Measurements from ENCODE around the gene CORO2A. TPM values are rescaled to one million over a fixed set of nuclear protein-coding genes. Genes with fewer than 3 reads are reported as not detected.

Gene CORO2A
- total RNA-seq, 1 donor from 2014 or later, result 5.9 TPM

DNA sequence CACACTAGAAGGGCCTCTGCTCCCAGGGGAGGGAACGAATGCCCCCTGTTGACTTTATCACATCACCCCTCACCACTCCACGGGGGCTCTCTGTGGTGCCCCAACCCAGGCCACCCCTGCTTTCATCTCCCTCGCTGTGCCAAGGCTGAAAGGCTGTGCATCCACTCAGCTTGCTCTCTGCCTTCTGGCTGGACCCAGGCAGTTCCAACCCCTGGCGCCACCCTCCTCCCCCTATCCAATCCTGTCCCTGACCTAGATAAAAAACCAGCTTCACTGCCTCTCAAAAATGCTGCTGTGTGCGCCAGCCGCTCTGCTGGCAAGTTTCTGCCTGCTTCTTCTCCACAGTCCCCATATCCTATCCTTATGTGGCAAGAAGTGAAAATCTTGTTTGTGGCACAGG, 22.4 kb upstream of the CORO2A start:
- DNase-seq (ENCODE audit: low spot score in 2 of 2, unreplicated experiment in 2 of 2), result no peak
- no peak overlapping the region for H3K27ac Mint-ChIP-seq

DNA sequence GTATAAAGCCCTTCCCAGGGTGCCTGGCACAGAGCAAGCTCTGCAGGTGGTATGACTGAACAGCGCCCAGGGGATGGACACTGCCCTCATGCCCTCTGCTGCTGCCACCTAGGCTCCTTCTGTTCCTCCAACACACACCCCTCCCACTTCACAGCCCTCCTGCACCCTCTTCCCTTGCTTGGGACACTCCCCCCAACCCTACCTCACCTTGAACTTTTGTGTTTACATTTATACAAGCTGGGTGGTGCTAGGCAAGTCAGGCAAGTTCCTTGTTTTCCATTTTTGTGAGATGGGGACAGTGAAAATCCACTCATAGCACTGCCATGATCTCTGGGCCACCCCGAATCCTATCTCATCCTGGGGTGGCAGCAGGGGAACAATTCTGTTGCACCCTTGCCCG, 18.8 kb upstream of the CORO2A start:
- no peak overlapping the region for H3K4me3 Mint-ChIP-seq
- TF ChIP-seq, protein P1, sequence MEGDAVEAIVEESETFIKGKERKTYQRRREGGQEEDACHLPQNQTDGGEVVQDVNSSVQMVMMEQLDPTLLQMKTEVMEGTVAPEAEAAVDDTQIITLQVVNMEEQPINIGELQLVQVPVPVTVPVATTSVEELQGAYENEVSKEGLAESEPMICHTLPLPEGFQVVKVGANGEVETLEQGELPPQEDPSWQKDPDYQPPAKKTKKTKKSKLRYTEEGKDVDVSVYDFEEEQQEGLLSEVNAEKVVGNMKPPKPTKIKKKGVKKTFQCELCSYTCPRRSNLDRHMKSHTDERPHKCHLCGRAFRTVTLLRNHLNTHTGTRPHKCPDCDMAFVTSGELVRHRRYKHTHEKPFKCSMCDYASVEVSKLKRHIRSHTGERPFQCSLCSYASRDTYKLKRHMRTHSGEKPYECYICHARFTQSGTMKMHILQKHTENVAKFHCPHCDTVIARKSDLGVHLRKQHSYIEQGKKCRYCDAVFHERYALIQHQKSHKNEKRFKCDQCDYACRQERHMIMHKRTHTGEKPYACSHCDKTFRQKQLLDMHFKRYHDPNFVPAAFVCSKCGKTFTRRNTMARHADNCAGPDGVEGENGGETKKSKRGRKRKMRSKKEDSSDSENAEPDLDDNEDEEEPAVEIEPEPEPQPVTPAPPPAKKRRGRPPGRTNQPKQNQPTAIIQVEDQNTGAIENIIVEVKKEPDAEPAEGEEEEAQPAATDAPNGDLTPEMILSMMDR (IDR thresholded peaks at IDR 0.05; ENCODE audit: unreplicated experiment), result no peak
- no peaks in the 10 kb centered on the region for H3K27me3 Mint-ChIP-seq (ENCODE audit: low read depth)
- no peak for DNase-seq (ENCODE audit: low spot score in 2 of 2, unreplicated experiment in 2 of 2)
- H3K36me3 Mint-ChIP-seq, result peaks cover 8% of the 10 kb centered on the region
- no peaks in the 10 kb centered on the region for H3K9me3 Mint-ChIP-seq
- no peaks in the 10 kb centered on the region for H3K4me1 Mint-ChIP-seq
- no peak overlapping the region for H3K27ac Mint-ChIP-seq

More for the DNA sequence above, 22.4 kb upstream of the CORO2A start:
- H3K4me1 Mint-ChIP-seq, result peaks cover 9% of the 10 kb centered on the region
- H3K36me3 Mint-ChIP-seq, result no peaks in the 10 kb centered on the region
- H3K4me3 Mint-ChIP-seq, result no peak overlapping the region
- H3K9me3 Mint-ChIP-seq, result no peaks in the 10 kb centered on the region
- no peaks in the 10 kb centered on the region for H3K27me3 Mint-ChIP-seq (ENCODE audit: low read depth)
- TF ChIP-seq, protein P1 (IDR thresholded peaks at IDR 0.05; ENCODE audit: unreplicated experiment), result no peak

DNA sequence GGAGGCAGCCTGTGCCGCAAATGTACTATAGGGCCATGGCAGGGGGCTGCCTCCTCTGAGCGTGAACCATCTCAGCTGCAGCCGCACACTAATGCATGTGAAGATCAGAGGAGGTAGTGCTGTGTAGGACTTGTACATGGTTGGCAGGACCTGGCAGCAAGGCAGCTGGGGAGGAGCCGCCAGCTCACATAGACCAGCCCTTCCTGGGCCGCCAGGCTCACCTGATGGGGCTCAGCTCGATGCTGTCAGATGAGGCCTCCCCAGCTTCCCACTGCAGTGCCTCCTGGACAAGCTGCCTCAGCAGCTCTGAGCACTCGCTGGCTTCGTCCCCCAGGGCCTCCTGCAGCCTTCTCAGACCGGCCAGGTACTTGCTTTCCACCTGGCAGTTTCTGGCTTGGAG, 18.0 kb upstream of the CORO2A start:
- Mint-ChIP-seq H3K36me3 (peaks cover 8% of the 10 kb centered on the region), H3K9me3 (no peaks in the 10 kb centered on the region), H3K4me1 (no peaks in the 10 kb centered on the region), H3K4me3 (no peak overlapping the region), H3K27ac (no peak overlapping the region), H3K27me3 (ENCODE audit: low read depth) (no peaks in the 10 kb centered on the region)
- DNase-seq (ENCODE audit: low spot score in 2 of 2, unreplicated experiment in 2 of 2), result no peak
- TF ChIP-seq, protein P1 (IDR thresholded peaks at IDR 0.05; ENCODE audit: unreplicated experiment), result no peak

DNA sequence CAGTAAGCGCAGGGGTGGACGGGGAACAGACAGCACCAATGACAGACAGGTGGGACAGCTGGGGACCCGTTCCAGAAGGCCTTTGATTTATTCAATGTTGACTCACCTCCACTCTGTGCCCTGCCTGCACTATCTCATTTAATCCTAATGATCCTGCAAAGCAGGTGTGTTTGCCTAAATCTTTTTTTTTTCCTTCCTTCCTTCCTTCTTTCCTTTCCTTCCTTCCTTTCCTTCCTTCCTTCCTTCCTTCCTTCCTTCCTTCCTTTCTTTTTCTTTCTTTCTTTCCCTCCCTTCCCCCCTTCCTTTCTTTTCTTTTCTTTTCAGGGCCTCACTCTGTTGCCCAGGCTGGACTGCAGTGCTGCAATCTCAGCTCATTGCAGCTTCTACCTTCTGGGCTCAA, 17.1 kb upstream of the CORO2A start:
- Mint-ChIP-seq H3K36me3 (peaks cover 8% of the 10 kb centered on the region), H3K27ac (no peak overlapping the region), H3K9me3 (no peaks in the 10 kb centered on the region), H3K4me1 (no peaks in the 10 kb centered on the region), H3K4me3 (no peak overlapping the region), H3K27me3 (ENCODE audit: low read depth) (no peaks in the 10 kb centered on the region)
- TF ChIP-seq, protein P1 (IDR thresholded peaks at IDR 0.05; ENCODE audit: unreplicated experiment), result no peak
- DNase-seq (ENCODE audit: low spot score in 2 of 2, unreplicated experiment in 2 of 2), result no peak

DNA sequence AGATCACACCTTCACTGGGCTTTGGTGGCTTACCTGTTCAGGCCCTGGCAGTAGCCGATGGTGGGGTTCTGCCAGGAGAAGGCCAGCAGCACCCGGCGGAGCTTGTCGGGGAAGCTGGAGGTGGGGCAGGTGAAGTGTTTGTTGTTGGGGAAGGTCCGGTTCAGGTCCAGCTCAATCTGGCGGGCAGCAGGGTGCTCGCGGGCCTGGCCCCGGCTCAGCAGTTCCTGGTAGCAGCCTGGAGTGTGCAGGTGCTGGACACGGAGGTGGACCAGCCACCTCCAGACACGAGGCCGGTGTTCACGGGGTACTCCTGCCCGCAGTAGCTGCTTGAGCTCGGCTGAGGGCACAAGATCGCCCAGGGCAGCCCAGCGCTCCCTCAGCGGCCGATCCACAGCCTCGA, 16.2 kb upstream of the CORO2A start:
- Mint-ChIP-seq H3K36me3 (peaks cover 8% of the 10 kb centered on the region), H3K9me3 (no peaks in the 10 kb centered on the region), H3K4me3 (no peak overlapping the region), H3K27ac (no peak overlapping the region), H3K27me3 (ENCODE audit: low read depth) (no peaks in the 10 kb centered on the region), H3K4me1 (no peaks in the 10 kb centered on the region)
- TF ChIP-seq, protein P1 (IDR thresholded peaks at IDR 0.05; ENCODE audit: unreplicated experiment), result no peak
- no peak for DNase-seq (ENCODE audit: low spot score in 2 of 2, unreplicated experiment in 2 of 2)

DNA sequence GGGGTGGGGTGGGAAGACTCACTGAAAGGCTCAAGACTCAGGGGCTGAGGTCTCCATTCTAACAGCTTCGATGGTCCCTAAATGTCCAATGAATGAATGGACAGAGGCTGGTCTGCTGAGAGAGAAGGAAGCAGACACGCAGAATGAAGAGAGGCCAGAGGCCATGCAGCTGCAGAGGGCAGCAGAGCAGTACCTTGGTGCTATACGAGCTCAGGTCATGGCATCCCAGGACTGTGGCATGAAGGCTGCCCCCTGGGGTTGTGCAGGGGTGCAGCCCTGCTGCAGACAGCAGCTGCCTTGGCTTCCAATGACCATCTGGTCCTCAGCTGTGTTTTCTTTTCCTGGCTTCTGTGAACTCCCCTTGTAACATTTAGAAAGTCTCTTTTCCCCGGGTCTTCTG, 15.2 kb upstream of the CORO2A start:
- H3K4me3 Mint-ChIP-seq, result no peak overlapping the region
- no peaks in the 10 kb centered on the region for H3K4me1 Mint-ChIP-seq
- H3K27me3 Mint-ChIP-seq (ENCODE audit: low read depth), result no peaks in the 10 kb centered on the region
- no peak for DNase-seq (ENCODE audit: low spot score in 2 of 2, unreplicated experiment in 2 of 2)
- TF ChIP-seq, protein P1 (IDR thresholded peaks at IDR 0.05; ENCODE audit: unreplicated experiment), result no peak
- peaks cover 8% of the 10 kb centered on the region for H3K36me3 Mint-ChIP-seq
- no peak overlapping the region for H3K27ac Mint-ChIP-seq
- H3K9me3 Mint-ChIP-seq, result no peaks in the 10 kb centered on the region

All from mesothelial cell of epicardium (in vitro differentiated cells).